ENCODE data around the gene SLC22A2.

SLC22A2 gene

DNA sequence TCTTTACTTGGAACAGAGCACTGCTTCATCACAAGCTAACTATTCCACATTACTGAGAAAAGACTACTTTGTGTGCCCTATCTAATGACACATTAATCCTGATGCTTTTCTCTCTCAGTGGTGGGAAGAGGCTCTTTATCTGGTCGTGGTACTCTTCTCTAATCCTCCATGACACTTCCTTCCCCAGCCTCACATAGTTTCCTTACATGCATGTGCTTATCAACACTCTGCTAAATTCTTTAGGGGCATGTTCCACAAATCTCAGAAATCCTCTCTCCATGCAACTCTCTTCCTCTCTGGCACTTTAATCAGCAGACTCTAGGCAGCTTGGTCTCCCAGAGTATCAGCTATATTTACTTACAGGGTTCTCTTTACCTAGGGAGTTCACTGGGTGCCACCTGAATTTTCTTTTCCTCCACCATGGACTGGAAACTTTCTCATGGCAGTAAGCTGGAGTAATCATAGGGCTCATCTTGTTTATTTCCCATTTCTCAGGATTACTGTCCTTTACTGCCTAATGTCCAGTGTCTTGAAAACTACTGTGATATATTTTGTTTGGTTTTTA is 27.0 kb upstream of the SLC22A2 start:
- TF ChIP-seq SIN3A (IDR thresholded peaks at IDR 0.05; ENCODE audit: borderline replicate concordance, insufficient read depth, low read length) = no peak
- no peak for TF ChIP-seq POLR2AphosphoS5 (IDR thresholded peaks at IDR 0.05; ENCODE audit: low read depth, low read length)
- no peak for TF ChIP-seq REST (IDR thresholded peaks at IDR 0.05; ENCODE audit: insufficient read depth in 1 of 2, low read depth in 2 of 2, low read length in 2 of 2)

DNA sequence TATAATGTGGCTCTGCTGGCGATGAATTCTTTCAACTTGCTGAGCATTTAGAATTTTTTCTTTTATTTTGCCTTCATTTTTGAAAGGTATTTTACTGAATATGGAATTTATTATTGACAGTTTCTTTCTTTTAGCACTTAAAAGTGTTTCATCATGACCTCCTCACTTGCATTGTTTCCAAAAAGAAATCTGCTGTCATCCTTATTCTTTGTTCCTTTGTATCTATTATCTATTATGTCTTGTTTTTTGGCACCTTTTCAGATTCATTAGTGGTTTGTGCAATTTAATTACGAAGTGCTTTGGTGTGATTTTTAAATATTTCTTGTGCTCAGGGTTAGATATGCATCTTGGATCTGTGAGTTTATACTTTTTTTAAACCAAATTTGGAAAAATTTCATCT is 26.0 kb upstream of the SLC22A2 start:
- TF ChIP-seq SIN3A (IDR thresholded peaks at IDR 0.05; ENCODE audit: borderline replicate concordance, insufficient read depth, low read length) = no peak
- TF ChIP-seq REST (IDR thresholded peaks at IDR 0.05; ENCODE audit: insufficient read depth in 1 of 2, low read depth in 2 of 2, low read length in 2 of 2) = no peak
- TF ChIP-seq FOXP2 (optimal IDR thresholded peaks at IDR 0.05; ENCODE audit: borderline replicate concordance, extremely low read depth, extremely low read length, insufficient read depth) = no peak
- no peak for TF ChIP-seq POLR2AphosphoS5 (IDR thresholded peaks at IDR 0.05; ENCODE audit: low read depth, low read length)
- no peak for TF ChIP-seq TAF1 (IDR thresholded peaks at IDR 0.05; ENCODE audit: borderline replicate concordance, insufficient read depth, low read length)

DNA sequence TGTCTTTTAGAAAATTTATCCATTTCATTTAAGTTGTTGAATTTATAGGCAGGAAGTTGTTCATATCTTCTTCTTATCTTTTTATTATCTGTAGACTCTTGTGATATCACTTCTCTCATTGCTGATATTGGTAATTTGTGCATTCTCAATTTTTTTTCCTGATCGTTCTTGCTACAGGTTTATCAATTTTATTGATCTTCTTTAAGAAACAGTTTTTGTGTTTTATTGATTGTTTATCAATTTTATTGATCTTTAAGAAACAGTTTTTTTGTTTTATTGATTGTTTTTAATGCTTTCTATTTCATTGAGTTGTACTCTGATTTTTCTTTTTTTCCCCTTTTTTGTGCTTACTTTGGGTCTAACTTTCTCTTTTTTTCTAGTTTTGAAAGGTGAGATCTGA is 23.8 kb upstream of the SLC22A2 start:
- TF ChIP-seq REST (IDR thresholded peaks at IDR 0.05; ENCODE audit: insufficient read depth in 1 of 2, low read depth in 2 of 2, low read length in 2 of 2) (no peak), FOXP2 (optimal IDR thresholded peaks at IDR 0.05; ENCODE audit: borderline replicate concordance, extremely low read depth, extremely low read length, insufficient read depth) (no peak), SIN3A (IDR thresholded peaks at IDR 0.05; ENCODE audit: borderline replicate concordance, insufficient read depth, low read length) (no peak), POLR2AphosphoS5 (IDR thresholded peaks at IDR 0.05; ENCODE audit: low read depth, low read length) (no peak), TAF1 (IDR thresholded peaks at IDR 0.05; ENCODE audit: borderline replicate concordance, insufficient read depth, low read length) (no peak)

DNA sequence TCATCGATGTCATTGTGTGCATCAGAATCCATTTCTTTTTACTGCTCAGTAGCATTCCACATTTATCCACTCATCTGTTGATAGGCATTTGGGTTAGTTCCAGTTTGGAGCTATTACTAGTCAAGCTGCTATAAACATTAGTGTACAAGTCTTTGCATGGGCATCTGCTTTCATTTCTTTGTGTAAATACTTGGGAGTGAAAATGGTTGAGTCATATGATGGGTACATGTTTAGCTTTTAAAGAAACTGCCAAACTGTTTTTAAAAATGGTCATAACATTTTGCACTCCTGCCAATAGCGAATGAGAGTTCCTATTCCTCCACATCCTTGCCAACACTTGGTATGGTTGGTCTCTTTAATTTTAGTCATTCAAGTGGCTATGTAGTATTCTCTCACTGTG is 21.2 kb upstream of the SLC22A2 start:
- no peak for TF ChIP-seq REST (IDR thresholded peaks at IDR 0.05; ENCODE audit: insufficient read depth in 1 of 2, low read depth in 2 of 2, low read length in 2 of 2)
- TF ChIP-seq POLR2AphosphoS5 (IDR thresholded peaks at IDR 0.05; ENCODE audit: low read depth, low read length) = no peak
- no peak for TF ChIP-seq FOXP2 (optimal IDR thresholded peaks at IDR 0.05; ENCODE audit: borderline replicate concordance, extremely low read depth, extremely low read length, insufficient read depth)
- TF ChIP-seq SIN3A (IDR thresholded peaks at IDR 0.05; ENCODE audit: borderline replicate concordance, insufficient read depth, low read length) = no peak
- TF ChIP-seq TAF1 (IDR thresholded peaks at IDR 0.05; ENCODE audit: borderline replicate concordance, insufficient read depth, low read length) = no peak

DNA sequence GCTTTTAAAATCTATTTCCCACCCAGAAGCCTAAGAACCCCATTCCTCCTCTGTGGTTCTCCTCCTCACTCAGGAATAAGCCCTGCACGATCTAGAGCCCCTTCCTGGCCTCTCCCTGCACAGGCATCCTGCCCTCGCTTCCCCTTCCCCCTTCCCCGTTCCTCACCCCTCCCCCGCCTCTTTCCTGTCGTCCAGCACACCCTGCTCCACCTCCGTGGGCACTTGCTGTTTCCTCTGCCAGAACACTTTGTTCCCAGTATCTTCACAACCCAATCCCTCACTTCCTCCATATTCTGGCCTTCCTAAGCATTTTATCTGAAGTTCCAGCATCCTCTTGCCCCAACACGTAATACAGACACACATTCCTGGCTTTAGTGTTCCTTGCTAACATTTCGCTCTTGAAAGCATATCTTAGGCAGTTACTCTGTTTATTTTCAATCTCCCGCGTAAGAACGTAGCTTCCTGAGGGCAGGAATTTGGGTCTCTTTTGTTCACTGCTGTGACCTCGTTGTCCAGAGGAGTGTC is 20.2 kb upstream of the SLC22A2 start:
- no peak for TF ChIP-seq TAF1 (IDR thresholded peaks at IDR 0.05; ENCODE audit: borderline replicate concordance, insufficient read depth, low read length)
